Cortex of kidney (tissue), 1 donor: ENCODE data around the gene PLPP4.

Experiments used
- DNase-seq: peaks from one replicate; lab custom pipeline; 2025; lab: John Stamatoyannopoulos, UW

PLPP4 gene

DNA sequence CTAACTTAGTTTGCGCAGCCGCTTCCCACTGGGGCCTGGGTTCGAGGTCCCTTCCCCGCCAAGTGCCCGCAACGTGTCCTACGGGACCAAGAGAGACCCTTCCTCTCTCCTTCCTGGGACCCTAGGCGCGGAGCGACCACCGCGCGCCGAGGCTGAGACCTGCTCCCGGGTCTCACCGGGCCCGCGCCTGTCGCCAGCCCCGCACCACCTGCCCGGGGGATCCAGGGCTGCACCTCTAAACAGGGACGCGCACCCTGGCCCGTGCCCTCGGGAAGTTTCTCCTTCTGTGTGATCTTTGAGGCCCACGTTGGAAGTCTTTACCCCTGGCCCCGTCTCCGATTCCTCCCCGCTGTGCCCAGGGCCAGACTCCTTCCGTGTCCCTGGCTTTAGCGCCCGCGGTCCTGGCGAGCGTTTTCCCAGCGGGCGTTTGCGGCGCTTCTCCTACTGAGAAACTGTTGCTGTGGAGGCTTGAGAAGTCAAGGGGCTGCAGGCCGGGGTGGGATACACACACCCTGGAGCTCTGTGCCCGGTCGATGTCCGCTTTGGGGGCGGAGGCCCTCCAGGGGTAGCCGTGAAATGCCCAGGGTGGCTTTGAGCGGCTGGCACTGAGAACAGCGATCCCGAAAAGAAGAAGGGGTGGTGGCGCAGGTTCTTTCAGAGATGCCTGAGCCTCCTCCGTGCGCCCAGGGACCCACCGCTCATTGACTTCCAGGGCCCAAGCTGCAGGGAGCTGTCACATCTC is 575 bp downstream of the PLPP4 start:
- no peak for DNase-seq

GRCh38 chr10:120458432-120458831 is 1.4 kb downstream of the PLPP4 start:
- DNase-seq = no peak

DNA sequence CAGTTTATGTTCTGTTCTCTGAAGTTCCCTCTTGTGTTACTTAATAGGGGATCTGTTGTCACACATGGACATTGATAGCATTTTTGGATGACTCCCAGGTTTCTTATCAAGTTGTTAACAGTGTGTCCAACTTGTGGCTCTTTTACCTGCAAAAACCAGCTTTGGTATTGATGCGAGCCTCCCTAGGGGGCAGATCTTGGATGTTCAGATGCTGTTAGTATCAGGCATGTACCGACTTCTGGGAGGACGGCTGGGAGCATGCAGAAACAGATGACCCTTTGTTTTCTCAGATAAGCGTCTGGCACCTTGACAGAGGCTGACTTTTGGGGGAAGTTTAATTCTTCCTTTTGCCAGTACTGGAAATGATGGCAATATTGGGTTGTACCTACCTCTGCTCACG is 2.2 kb downstream of the PLPP4 start:
- no peak for DNase-seq

DNA sequence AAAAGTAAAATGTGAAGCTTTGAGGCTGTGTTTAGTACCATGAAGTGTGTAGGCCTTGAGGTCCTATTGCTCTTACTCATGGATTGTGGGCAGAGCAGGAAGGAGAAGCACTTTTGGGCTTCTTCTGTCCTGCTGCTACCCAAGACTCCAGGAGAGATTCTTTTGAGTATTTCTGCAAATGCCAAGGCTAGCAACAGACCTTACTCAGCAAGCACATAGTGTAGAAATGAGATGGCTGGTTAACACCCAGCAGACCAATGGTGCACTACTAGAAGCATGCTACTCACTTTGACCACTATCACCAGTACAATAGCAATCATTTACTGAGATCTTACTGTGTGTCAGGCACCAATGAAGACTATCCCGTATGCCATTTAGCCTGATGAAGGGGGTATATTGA is 3.2 kb downstream of the PLPP4 start:
- no peak for DNase-seq

DNA sequence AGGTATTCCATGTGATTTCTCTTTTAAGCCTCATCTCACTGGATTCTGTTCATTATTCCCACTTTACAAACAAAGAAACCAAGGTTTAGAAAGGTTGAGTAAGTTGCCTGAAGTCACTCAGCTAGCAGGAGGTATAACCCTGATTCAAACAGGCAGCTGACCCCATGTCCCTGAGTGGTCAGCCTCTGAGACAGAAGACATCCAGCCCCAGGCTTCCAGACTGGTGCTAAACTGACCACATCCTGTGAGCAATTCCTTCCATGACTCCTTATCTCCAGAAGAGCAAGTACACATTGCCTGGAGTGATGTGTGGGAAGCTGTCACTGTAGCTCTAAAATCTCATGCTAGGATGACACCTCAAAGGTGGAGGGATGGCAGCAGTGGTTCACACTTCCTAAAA is 3.7 kb downstream of the PLPP4 start:
- no peak for DNase-seq

DNA sequence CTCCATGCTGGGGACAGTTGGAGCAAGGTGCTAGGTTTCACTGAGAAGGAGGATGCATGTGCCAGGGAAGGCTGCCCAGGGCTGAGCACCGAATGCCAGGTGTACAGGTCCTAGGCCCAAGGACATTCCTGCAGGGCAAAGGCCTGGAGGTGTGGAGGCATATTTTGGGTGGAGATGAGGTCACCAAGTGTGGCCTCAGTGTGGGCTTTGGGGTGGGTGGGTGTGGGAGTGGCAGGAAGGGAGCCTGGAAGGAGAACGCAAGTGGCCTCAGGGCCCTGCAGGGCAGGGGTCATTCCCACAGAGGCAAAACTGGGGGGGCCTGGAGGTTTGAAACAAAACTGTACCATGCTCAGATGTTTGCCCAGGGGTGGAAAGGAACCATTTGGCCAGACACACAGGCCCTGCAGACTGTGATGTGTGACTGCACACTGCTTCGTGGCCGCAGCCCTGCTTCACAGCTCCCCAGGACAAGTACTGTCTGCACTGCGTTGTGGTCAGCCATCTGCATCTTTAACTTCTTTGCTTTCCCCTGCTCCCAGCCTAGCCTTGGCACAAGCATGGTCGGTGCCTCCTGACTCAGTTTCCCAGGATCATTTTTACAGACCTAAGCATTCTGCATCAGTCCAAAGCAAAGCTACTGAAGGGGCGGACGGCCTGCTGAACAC is 5.1 kb downstream of the PLPP4 start:
- no peak for DNase-seq

GRCh38 chr10:120465138-120465537 is 8.1 kb downstream of the PLPP4 start:
- no peak for DNase-seq

- DNase-seq = no peak
Observed at GRCh38 chr10:120466006-120466405, 9.0 kb downstream of the PLPP4 start.

DNA sequence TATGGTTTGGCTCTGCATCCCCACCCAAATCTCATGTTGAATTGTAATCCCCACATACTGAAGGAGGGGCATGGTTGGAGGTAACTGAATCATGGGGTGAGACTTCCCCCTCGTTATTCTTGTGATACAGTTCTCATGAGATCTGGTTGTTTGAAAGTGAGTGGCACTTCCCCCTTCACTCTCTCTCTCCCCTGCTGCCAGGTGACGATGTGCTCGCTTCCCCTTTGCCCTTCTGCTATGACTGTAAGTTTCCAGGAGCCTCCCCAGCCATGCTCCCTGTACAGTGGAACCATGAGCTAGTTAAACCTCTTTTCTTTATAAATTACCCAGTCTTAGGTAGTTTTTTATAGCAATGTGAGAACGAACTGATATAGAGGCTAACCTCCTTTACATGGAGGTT is 16.6 kb downstream of the PLPP4 start:
- no peak for DNase-seq

DNA sequence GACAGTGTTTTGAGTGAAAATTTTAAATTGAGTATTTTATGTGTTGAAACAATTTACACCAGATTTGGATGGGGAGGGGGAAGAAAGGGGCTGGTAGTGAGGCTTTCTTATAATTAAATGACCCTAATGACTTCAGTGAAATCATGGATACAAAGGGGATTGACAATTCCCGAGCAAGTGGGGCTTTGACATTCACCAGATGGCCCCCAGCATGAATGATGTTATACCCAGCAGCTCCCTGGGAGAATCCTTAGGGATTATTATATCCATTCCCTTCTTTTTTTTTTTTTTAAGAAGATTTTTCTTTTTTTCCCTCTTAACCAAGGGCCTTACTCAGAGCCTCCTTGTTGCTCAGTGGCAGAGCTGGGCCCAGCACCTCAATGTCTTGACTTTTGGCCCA is 17.9 kb downstream of the PLPP4 start:
- no peak for DNase-seq

GRCh38 chr10:120475844-120476791 is 19.1 kb downstream of the PLPP4 start:
- DNase-seq = no peak

- DNase-seq = no peak
Observed at GRCh38 chr10:120477021-120477742, 20.2 kb downstream of the PLPP4 start.

DNA sequence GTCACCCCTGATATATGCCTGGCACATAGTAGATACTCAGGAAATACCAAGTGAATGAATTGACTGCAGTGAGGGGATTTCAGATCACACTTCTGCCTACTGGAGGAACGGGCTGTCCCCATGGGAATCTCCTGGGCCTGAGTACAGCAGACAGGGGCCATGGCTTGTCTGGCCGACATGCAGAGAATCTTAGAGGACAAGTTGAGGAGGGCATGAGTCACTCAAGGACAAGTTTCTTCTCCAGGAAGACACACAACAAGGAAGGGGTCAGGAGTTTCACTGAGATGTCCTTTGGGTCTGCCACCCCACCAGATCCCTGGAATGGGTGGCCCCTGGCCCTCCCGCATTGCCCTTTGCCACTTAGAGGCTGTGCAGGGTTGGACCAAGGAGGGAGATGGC is 20.7 kb downstream of the PLPP4 start:
- no peak for DNase-seq

DNA sequence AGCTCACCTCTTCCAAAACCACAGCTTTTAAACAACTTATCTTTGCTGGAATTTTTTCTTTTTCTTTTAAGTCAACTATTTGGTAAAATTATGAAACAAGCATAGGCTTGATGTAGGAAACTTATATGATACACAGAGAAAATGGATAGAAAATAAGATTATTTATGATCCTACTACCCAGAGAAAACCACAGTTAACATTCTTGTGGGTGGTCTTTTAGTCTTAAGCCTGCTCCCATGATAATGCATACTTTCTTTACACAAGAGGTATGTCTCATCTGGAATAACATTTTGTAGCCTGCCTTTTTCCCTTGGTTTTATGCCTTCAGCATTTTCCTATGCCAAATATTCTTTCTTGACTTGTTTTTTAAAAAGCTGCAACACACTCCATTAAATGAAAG is 21.4 kb downstream of the PLPP4 start:
- DNase-seq = no peak

DNA sequence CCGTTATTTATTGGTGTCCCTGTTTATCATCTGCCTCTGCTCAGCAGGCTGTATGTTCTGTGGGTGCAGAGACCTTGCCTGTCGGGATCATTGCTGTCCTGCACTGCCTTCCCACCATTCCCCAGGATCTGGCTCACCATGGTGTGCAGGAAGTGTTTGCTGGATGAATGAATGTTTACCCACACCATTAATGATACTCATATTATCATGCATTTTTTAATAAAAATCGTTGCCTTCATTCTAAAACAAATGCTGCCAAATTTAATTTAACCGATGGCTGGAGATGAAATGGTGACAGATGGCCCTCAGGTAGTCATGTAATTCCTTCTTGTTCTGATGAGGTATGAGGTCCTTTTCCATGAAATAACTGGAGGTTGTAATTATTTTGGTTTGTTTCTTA is 22.5 kb downstream of the PLPP4 start:
- no peak for DNase-seq

GRCh38 chr10:120480065-120480600 is 23.1 kb downstream of the PLPP4 start:
- DNase-seq = no peak

DNA sequence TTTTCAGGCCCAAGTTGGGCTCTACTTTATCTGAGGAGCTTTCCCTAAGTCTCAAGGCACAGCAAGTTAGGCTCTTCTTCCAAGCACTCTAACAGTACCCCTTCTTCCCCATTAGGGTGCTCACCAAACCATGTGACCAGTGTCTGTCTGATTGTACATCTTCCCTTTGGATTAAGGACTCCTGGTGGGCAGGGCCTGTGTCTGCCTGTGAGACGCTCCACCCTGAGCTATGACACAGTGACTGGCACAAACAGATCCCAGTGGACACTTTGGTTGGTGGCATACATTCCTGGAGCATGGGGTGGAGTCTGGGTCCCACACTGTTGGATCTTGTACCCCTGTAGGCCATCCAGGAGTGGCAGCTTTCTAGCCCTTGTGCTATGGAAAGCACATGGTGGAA is 23.8 kb downstream of the PLPP4 start:
- DNase-seq = no peak

DNA sequence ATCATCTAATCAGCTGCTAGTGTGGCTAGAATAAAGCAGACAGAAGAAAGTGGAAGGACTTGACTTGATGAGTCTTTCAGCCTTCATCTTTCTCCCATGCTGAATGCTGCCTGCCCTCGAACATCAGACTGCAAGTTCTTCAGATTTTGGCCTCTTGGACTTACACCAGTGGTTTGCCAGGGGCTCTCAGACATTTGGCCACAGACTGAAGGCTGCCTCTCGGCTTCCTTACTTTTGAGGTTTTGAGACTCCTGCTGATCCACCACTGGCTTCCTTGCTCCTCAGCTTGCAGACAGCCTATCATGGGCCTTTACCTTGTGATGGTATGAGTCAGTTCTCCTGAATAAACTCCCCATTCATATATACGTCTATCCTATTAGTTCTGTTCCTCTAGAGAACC is 26.0 kb downstream of the PLPP4 start:
- DNase-seq = no peak

- DNase-seq = no peak
Observed at GRCh38 chr10:120483651-120484301, 26.7 kb downstream of the PLPP4 start.

- no peak for DNase-seq
Observed at GRCh38 chr10:120485946-120486345, 28.9 kb downstream of the PLPP4 start.

GRCh38 chr10:120486671-120487205 is 29.7 kb downstream of the PLPP4 start:
- no peak for DNase-seq
